K562 (cell line): ENCODE data around the gene CFL1.

Experiments used
- CEBPG ChIP-seq, 3 experiments: fragments of 200-800 bp in 1 of 3; sonication (Bioruptor generic) in 1 of 3; sonication (generic) in 1 of 3; formaldehyde crosslinking in 1 of 3; IDR thresholded peaks in 2 of 3; conservative IDR thresholded peaks in 1 of 3; 2 replicates each; pipeline versions ENCODE4 v1.6.1 to v1.8.0; 2016 to 2022; ENCODE audit warnings: missing compliant biosample characterization in 2 of 3, missing genetic modification characterization in 2 of 3, mild to moderate bottlenecking in 1 of 3, missing genetic modification reagents in 1 of 3
- KLF13 ChIP-seq: fragments of 450-650 bp; IDR thresholded peaks from 2 replicates; pipeline ENCODE4 v1.6.1; 2016; ENCODE audit warnings: missing genetic modification characterization, low read depth, mild to moderate bottlenecking, missing compliant biosample characterization, moderate library complexity, borderline replicate concordance
- NCOA2 ChIP-seq, 2 experiments: fragments of 450-650 bp; IDR thresholded peaks; 2 replicates each; pipeline ENCODE4 v1.6.1; 2018; ENCODE audit warnings: mild to moderate bottlenecking in 2 of 2, moderate library complexity in 1 of 2; ENCODE audit not compliant: partially characterized antibody in 2 of 2
- NFYB ChIP-seq: IDR thresholded peaks from 2 replicates; pipeline ENCODE4 v1.6.1; 2011; ENCODE audit warnings: mild to moderate bottlenecking, moderate library complexity; ENCODE audit not compliant: insufficient read length; ENCODE audit errors: extremely low read depth
- SNRNP70 ChIP-seq: fragments of 200-400 bp; formaldehyde crosslinking; optimal IDR thresholded peaks from 2 replicates; pipeline ENCODE3; 2017; ENCODE audit warnings: low read depth, low read length
- ZNF408 ChIP-seq: fragments of 250-450 bp; sonication (Bioruptor Pico); IDR thresholded peaks from 2 replicates; pipeline ENCODE4 v1.4.0; 2020; ENCODE audit warnings: low read depth, mild to moderate bottlenecking, moderate library complexity
- TF ChIP-seq, protein P1 (sequence below): sonication (generic); formaldehyde crosslinking; IDR thresholded peaks from 2 replicates; pipeline ENCODE4 v1.8.0; 2022; ENCODE audit warnings: mild to moderate bottlenecking, low read depth, missing genetic modification reagents
- TF ChIP-seq, protein P2 (sequence below), 2 experiments: fragments of 450-650 bp; IDR thresholded peaks; 2 replicates each; pipeline ENCODE4 v1.6.1; 2016; ENCODE audit warnings: mild to moderate bottlenecking in 2 of 2, borderline replicate concordance in 1 of 2, low read depth in 1 of 2, moderate library complexity in 1 of 2
- TF ChIP-seq, protein P3 (sequence below), 3 experiments: IDR thresholded peaks in 2 of 3; conservative IDR thresholded peaks in 1 of 3; 2 replicates each; pipeline ENCODE4 v1.5.1; 2011 to 2012; ENCODE audit warnings: low read length in 3 of 3, mild to moderate bottlenecking in 3 of 3, control low read depth in 2 of 3, improper control_type of control experiment in 1 of 3, inconsistent platforms in 1 of 3, low read depth in 1 of 3, mixed read lengths in 1 of 3, moderate library complexity in 1 of 3; ENCODE audit not compliant: insufficient read depth in 2 of 3
- TF ChIP-seq, protein P4 (sequence below): fragments of 250-450 bp; sonication (Bioruptor Pico); IDR thresholded peaks from 2 replicates; pipeline ENCODE4 v1.5.1; 2021; ENCODE audit warnings: mild to moderate bottlenecking

DNA sequence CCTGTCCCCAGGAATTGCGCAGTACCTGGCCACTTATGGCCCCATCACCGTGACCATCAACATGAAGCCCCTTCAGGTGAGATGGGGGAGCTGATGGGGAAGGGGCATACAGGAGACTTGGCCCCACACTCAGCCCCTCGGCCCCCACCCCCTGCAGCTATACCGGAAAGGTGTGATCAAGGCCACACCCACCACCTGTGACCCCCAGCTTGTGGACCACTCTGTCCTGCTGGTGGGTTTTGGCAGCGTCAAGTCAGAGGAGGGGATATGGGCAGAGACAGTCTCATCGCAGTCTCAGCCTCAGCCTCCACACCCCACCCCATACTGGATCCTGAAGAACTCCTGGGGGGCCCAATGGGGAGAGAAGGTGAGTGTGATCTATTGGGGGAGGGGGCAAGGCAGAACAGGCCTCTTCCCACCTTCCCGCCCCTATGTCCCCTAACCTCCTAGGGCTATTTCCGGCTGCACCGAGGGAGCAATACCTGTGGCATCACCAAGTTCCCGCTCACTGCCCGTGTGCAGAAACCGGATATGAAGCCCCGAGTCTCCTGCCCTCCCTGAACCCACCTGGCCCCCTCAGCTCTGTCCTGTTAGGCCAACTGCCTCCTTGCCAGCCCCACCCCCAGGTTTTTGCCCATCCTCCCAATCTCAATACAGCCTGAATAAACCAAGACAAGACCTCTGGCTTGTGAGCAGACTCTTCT is 25.2 kb upstream of the CFL1 start:
- TF ChIP-seq NFYB (no peak), NCOA2 (IDR thresholded peaks at IDR 0.05; ENCODE audit: partially characterized antibody in 2 of 2) (no peak), SNRNP70 (no peak), CEBPG (CRISPR knock-in tag; IDR thresholded peaks at IDR 0.05) (no peak), CEBPG (tag; conservative IDR thresholded peaks at IDR 0.05 in 1 of 2, IDR thresholded peaks at IDR 0.05 in 1 of 2) (no peak), KLF13 (no peak), ZNF408 (CRISPR knock-in tag) (no peak)
- TF ChIP-seq, protein P1, sequence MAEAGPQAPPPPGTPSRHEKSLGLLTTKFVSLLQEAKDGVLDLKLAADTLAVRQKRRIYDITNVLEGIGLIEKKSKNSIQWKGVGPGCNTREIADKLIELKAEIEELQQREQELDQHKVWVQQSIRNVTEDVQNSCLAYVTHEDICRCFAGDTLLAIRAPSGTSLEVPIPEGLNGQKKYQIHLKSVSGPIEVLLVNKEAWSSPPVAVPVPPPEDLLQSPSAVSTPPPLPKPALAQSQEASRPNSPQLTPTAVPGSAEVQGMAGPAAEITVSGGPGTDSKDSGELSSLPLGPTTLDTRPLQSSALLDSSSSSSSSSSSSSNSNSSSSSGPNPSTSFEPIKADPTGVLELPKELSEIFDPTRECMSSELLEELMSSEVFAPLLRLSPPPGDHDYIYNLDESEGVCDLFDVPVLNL (CRISPR knock-in tag): no peak
- TF ChIP-seq, protein P2, sequence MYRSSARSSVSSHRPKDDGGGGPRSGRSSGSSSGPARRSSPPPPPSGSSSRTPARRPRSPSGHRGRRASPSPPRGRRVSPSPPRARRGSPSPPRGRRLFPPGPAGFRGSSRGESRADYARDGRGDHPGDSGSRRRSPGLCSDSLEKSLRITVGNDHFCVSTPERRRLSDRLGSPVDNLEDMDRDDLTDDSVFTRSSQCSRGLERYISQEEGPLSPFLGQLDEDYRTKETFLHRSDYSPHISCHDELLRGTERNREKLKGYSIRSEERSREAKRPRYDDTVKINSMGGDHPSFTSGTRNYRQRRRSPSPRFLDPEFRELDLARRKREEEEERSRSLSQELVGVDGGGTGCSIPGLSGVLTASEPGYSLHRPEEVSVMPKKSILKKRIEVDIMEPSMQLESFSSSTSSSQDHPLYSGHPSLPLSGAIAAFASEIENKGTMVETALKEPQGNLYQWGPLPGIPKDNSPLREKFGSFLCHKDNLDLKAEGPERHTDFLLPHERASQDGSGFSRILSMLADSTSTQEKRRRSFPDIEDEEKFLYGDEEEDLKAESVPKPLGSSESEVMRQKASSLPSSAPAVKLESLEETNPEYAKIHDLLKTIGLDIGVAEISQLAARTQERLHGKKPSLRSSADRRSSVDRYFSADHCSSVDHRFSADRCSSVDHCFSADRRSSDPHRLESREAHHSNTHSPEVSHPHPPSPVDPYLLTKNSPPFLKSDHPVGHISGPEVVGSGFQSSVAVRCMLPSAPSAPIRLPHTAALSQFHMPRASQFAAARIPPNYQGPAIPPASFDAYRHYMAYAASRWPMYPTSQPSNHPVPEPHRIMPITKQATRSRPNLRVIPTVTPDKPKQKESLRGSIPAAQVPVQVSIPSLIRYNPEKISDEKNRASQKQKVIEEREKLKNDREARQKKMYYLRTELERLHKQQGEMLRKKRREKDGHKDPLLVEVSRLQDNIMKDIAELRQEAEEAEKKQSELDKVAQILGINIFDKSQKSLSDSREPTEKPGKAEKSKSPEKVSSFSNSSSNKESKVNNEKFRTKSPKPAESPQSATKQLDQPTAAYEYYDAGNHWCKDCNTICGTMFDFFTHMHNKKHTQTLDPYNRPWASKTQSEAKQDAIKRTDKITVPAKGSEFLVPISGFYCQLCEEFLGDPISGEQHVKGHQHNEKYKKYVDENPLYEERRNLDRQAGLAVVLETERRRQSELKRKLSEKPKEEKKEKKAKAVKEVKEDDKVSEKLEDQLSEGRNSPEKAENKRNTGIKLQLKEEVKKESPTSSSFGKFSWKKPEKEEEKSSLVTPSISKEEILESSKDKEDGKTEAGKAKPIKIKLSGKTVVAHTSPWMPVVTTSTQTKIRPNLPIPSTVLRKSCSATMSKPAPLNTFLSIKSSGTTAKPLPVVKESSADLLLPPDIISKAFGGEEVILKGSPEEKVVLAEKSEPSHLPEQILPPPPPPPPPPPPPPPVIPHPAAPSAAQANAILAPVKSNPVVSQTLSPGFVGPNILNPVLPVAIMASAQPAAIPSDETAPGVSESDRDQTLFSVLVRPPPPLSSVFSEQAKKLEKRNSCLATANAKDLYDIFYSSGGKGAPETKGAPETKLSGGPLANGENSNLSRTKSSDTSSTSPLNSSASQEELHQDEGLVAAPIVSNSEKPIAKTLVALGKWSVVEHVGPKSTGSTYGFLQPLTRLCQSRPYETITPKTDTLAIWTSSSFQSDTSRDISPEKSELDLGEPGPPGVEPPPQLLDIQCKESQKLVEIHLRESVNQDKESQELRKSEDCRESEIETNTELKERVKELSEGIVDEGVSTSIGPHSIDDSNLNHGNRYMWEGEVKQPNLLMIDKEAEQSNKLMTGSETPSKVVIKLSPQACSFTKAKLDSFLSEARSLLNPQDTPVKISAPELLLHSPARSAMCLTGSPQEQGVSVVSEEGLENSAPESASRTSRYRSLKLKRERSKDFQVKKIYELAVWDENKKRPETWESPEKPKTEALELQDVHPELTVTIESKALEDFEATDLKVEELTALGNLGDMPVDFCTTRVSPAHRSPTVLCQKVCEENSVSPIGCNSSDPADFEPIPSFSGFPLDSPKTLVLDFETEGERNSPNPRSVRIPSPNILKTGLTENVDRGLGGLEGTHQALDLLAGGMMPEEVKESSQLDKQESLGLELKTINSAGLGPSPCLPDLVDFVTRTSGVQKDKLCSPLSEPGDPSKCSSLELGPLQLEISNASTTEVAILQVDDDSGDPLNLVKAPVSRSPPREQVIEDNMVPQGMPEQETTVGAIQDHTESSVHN (IDR thresholded peaks at IDR 0.05; ENCODE audit: borderline replicate concordance in 1 of 2, low read depth in 1 of 2): no peak
- TF ChIP-seq, protein P3, sequence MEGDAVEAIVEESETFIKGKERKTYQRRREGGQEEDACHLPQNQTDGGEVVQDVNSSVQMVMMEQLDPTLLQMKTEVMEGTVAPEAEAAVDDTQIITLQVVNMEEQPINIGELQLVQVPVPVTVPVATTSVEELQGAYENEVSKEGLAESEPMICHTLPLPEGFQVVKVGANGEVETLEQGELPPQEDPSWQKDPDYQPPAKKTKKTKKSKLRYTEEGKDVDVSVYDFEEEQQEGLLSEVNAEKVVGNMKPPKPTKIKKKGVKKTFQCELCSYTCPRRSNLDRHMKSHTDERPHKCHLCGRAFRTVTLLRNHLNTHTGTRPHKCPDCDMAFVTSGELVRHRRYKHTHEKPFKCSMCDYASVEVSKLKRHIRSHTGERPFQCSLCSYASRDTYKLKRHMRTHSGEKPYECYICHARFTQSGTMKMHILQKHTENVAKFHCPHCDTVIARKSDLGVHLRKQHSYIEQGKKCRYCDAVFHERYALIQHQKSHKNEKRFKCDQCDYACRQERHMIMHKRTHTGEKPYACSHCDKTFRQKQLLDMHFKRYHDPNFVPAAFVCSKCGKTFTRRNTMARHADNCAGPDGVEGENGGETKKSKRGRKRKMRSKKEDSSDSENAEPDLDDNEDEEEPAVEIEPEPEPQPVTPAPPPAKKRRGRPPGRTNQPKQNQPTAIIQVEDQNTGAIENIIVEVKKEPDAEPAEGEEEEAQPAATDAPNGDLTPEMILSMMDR (IDR thresholded peaks at IDR 0.05 in 2 of 3, conservative IDR thresholded peaks at IDR 0.05 in 1 of 3; ENCODE audit: insufficient read depth in 2 of 3, low read depth in 1 of 3, low read length in 3 of 3): no peak
- TF ChIP-seq, protein P4, sequence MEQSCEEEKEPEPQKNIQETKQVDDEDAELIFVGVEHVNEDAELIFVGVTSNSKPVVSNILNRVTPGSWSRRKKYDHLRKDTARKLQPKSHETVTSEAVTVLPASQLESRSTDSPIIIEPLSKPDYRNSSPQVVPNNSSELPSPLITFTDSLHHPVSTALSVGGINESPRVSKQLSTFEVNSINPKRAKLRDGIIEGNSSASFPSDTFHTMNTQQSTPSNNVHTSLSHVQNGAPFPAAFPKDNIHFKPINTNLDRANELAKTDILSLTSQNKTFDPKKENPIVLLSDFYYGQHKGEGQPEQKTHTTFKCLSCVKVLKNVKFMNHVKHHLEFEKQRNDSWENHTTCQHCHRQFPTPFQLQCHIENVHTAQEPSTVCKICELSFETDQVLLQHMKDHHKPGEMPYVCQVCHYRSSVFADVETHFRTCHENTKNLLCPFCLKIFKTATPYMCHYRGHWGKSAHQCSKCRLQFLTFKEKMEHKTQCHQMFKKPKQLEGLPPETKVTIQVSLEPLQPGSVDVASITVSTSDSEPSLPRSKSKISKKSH (CRISPR knock-in tag): no peak
